NB4 (cell line): ENCODE results near the gene DZANK1.
"Not testable (repeated sequence)": the region's sequence is repeated elsewhere in the genome, so short reads cannot be mapped to it uniquely, and the experiment has no call there.

Source experiments
- DNase-seq: peaks from one replicate; pipeline ENCODE4 v3.0.0; 2010; ENCODE audit warnings: low read depth
- H3K4me3 ChIP-seq: one replicate; pipeline ENCODE4 v1.5.1; 2011; ENCODE audit warnings: mild to moderate bottlenecking, low read depth, low read length, moderate library complexity
- CTCF ChIP-seq: IDR thresholded peaks from one replicate; pipeline ENCODE4 v1.5.1; 2012; ENCODE audit warnings: low read depth, low read length
- MYC ChIP-seq: IDR thresholded peaks from 2 replicates; pipeline ENCODE4 v1.6.1; 2011; ENCODE audit warnings: low read depth, low read length
- POLR2A ChIP-seq: IDR thresholded peaks from 2 replicates; pipeline ENCODE4 v1.6.1; 2011; ENCODE audit warnings: mild to moderate bottlenecking; ENCODE audit not compliant: insufficient read length; ENCODE audit errors: extremely low read depth
- TF ChIP-seq, protein P1 (sequence below): IDR thresholded peaks from 2 replicates; pipeline ENCODE4 v1.6.1; 2011; ENCODE audit warnings: low read depth, low read length

DZANK1 gene

GRCh38 chr20:18391686-18392085 lies 75.1 kb downstream of the DZANK1 start:
- no peak for DNase-seq
- TF ChIP-seq MYC (no peak), POLR2A (no peak), CTCF (no peak)
- TF ChIP-seq, protein P1, sequence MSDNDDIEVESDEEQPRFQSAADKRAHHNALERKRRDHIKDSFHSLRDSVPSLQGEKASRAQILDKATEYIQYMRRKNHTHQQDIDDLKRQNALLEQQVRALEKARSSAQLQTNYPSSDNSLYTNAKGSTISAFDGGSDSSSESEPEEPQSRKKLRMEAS = no peak
- H3K4me3 ChIP-seq = no peak overlapping the region

- no peak for DNase-seq
- H3K4me3 ChIP-seq = no peak overlapping the region
Measured at GRCh38 chr20:18390201-18390600, 76.6 kb downstream of the DZANK1 start.

DNA sequence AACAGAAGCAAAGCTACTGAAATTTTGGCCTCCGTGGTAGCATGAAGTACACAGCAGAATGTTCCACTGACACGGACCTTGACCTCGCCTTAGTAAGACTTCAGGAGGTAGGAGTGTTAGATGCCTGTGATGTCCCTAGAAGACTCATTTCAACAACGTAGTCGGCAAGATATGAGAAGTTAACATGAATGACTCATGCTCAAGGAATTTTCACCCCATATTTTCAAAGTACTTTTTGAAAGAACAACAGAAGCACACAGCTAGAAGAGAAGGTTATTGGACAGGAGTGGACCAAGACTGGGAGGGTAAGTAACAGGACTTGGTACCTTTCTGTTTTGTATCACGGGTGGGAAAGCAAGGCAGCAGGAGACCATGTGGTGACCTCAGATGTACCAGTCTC lies 78.0 kb downstream of the DZANK1 start:
- TF ChIP-seq MYC (no peak), POLR2A (no peak), CTCF (no peak)
- TF ChIP-seq, protein P1 = no peak
- H3K4me3 ChIP-seq = no peak overlapping the region
- DNase-seq = no peak

More at GRCh38 chr20:18390201-18390600, 76.6 kb downstream of the DZANK1 start:
- TF ChIP-seq, protein P1 = no peak
- TF ChIP-seq MYC (no peak), CTCF (no peak), POLR2A (no peak)

GRCh38 chr20:18380908-18381529 lies 85.8 kb downstream of the DZANK1 start:
- no peak for TF ChIP-seq POLR2A
- TF ChIP-seq, protein P1 = no peak
- no peak for TF ChIP-seq CTCF
- TF ChIP-seq MYC = no peak
- no peak for DNase-seq
- H3K4me3 ChIP-seq = no peak overlapping the region

DNA sequence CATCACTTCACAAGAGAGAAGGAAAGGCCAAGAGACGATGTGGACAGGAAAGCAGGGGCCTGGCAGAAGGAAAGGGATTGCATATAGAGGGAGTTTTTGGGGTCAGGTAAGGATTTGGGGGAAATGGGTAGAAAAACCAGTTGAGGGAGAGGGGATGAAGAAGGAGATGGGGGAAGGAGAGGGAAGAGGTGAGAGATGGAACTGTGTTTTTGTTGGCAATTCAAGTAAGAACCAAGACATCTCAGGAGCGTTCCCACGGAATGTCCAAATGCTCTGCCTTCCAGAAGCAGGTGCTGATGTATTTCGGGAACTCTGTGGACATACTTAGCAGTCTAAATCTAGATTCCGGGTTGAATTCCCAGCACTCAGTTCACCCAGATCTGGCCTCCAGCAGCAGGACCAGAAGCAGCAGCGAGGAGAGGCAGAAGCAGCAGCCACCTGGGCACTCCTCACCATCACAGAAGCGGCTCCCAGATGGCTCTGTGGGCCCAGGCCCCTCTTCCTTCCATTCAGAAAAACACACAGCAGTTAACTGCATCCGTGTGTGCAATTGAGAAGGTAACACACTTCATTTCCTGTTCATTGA lies 88.8 kb downstream of the DZANK1 start:
- no peak for TF ChIP-seq MYC
- TF ChIP-seq, protein P1 = no peak
- TF ChIP-seq CTCF = no peak
- TF ChIP-seq POLR2A = no peak
- H3K4me3 ChIP-seq = no peak overlapping the region
- no peak for DNase-seq

GRCh38 chr20:18375551-18375950 lies 91.3 kb downstream of the DZANK1 start:
- DNase-seq, H3K4me3 ChIP-seq: not testable (repeated sequence)
